Activated CD8-positive, alpha-beta memory T cell treated with anti-CD3 and anti-CD28 coated beads for 1 hour (primary cell): ENCODE measurements around the gene FCHO1.

ENCODE experiments used
- DNase-seq, 2 donors: peaks; one replicate each; pipeline ENCODE4 v3.0.0-alpha.2; 2020; ENCODE audit warnings: low read depth in 1 of 2; ENCODE audit errors: extremely low read depth in 1 of 2

Gene FCHO1

DNA sequence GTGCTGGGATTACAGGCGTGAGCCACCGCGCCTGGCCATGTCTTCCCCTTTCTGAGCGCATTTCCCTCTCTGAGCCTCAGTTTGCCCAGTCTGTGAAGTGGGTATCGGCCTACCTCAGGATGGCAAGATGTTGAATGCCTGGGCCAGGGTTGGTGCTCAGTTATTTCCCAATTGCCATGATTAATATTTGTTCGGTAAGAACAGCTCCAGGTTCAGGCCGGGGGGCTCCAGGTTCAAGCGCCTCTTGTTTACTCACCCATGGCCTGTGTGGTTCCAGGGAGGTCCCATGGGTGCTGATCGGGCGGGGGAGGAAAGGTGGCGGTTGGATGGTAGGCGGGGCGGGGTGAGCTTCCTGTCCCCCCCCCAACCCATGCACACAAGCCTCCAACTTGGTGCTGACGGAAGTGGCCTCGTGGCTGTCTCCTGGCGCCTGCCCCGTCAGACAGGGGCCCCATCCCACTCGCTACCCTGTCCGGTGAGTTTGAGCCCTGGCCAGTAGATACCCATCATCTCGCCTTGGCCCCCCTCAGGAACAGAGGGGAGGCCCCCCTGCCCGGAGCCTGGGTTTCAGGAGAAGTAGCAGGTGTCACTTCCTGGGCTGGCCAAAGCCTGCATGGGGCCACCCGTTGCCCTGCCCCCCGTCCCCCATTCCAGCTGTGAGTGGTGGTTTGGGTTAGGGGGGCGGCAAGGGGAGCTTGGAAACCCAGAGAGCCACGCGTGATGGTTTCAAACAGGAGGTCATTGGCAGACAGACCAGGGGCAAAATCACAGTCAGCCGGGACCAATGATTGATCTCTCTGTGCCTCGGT lies at the start of gene FCHO1:
FCHO1 (plus strand) TSS at position 375 of the 809 bp plus-strand sequence. CDS start 3,688 bp downstream, outside the sequence.
- DNase-seq: peak; percentile 71 to 79

DNA sequence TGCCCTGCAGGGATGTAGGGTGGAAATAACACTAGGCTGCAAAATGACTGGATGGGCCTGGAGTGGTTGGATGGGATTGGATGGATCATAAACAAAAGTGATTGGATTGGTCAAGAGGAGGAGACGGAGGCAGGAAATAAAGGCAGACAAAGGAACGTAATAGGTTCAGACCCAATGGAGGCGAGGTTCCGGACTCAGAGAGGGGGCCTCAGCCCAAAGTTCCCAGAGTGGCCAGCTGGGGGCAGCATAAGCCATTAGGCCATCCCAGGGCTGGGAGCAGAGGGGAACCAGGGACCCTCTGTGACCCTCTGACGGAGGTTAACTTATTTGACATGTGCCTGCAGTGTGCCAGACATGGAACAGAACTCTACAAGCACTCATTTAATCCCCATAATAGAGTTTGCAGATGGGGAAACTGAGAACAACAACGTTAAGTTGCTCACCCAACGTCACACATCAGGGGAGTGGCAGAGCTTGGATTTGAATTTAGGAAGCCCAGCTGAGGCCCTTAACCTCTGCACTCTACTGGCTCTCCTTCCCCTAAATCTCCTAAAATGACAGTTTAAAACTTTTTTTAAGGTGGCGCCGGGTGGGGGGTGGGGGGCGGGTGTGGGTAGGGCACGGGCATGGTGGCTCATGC lies 47.3 kb upstream of the FCHO1 start:
- DNase-seq: peak in 1 of 2 donors; percentile 62

DNA sequence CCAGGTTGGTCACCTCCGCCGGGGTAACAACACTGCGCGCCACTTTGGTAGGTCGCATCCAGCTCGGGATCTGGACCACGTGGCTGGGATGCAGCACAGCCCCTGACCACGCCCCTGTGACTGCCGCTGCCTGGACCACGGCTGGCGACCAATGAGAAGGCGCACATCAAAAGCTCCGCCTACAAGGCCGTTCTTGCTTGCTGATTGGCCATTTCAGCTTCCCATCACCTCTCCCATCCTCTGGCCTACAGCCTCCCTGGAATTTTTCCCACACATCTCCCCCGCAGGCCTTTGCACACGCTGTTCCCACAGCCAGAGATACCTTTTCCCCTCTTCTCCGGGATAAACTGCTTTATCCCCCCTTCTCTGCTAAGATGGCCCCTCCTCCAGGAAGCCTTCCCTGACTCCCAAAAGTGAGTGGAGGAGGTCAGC lies 44.5 kb upstream of the FCHO1 start:
- DNase-seq: no peak

DNA sequence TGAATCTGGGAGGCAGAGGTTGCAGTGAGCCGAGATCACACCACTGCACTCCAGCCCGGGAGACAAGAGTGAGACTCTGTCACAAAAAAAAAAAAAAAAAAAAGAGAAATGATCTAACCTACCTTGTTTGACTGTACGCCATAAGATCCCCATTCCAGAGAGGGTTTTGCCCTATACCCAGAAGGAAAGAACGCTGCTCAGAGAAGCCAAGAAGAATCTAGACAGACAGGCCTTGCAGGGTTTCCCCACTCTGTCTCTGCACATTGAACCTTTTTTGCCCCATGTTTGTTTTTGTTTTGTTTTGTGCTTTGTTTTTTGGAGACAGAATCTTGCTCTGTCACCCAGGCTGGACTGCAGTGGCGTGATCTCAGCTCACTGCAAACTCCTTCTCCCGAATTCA lies 39.4 kb upstream of the FCHO1 start:
- no peak for DNase-seq

DNA sequence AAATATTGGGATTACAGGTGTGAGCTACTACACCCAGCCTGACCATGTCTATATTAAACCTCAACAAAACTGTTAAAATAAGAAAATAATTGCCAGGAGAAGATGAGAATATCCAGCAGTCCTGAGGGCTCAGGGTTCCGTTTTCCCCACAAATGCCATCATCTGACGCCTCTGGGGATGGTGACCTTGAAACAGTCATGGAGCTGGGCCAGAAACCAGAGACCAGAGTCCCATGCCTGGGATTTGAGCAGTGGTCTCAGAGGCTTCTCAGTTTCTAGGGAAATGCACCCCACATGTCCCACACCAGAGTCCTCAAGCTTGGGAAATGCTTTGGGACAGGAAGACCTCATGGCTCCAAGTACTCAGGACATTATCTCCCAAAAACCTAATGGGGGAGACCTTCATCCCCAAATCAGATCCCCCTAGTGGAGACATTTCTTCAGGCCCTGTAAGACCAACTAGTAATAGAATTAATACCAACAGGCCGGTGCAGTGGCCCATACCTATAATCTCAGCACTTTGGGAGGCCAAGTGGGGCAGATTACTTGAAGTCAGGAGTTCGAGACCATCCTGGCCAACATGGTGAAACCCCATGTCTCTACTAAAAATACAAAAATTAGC lies 34.9 kb upstream of the FCHO1 start:
- no peak for DNase-seq

GRCh38 chr19:17718550-17718946 lies 32.7 kb upstream of the FCHO1 start:
- DNase-seq: no peak

DNA sequence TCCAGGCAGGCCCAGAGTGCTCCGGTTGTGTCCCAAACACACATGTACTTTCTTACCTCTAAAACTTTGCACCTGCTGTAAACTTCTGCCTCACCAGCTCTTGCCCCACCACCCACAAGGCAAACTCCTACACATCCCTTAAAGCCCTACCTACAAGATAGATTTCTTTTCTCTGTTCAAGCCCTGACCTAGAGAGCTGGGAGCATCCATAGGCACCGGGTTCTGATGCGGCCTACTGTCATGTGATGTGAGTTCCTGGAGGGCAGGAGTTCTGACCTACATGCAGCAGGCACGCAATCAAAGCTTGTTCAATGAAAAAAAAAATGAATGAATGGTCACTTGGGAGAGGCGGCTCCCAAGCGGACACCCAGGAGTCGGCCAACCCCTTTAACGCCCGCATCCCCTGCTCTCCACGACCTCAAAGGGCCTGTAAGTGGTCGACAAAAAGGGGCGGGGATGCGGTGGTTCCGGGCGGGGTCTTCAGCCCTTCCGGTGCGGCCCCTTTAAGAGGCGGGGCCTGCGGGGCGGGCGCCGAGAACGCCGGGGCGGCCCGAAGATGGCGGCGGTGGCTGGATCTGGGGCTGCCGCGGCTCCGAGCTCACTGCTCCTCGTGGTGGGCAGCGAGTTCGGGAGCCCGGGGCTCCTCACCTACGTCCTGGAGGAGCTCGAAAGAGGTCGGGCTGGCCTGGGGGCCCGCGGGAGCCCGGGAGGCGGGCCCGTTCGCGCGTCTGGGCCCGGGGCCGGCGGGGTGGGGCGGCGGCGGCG lies 32.1 kb upstream of the FCHO1 start, which contains the start of gene MAP1S:
MAP1S (plus strand) TSS at position 534 of the 765 bp plus-strand sequence; CDS start at position 557, 23 bp downstream.
- DNase-seq: peak in 1 of 2 donors; percentile 53

DNA sequence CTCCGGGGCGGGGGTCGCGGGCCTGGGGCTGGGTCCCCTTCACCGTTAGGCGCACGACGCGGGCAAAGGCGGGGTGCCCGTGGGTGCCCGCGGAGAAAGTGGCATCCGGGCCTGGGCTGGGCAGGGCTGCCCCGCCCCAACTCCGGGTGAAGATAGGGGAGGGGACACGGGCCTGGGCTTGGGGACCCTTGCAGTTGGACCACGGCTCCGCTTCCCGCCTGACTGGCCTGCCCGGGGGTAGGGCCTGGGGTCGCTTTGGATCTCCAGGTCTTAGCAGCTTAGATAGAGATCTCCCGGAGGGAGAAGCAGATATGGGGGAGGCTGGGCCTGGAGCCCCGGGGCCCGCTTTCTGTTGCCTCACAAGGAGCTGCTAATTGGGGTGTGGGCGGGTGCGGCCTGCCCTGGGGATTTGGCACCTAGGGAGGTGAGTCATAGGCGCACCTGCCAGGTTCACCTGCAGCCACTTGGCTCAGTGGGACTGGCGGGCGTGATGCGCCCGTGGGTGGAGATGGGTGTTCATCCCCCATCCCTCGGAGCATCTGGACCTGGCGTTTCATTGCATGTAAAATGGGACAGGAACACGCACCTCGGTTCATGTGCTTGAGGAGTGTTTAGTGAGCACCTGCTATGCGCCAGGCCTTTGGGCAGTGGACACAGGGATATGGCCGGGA lies 31.4 kb upstream of the FCHO1 start:
- no peak for DNase-seq

GRCh38 chr19:17720440-17720839 lies 30.8 kb upstream of the FCHO1 start:
- DNase-seq: no peak

GRCh38 chr19:17721111-17721628 lies 30.1 kb upstream of the FCHO1 start:
- no peak for DNase-seq

- DNase-seq: no peak
Measured at GRCh38 chr19:17721821-17722220, 29.5 kb upstream of the FCHO1 start.

DNA sequence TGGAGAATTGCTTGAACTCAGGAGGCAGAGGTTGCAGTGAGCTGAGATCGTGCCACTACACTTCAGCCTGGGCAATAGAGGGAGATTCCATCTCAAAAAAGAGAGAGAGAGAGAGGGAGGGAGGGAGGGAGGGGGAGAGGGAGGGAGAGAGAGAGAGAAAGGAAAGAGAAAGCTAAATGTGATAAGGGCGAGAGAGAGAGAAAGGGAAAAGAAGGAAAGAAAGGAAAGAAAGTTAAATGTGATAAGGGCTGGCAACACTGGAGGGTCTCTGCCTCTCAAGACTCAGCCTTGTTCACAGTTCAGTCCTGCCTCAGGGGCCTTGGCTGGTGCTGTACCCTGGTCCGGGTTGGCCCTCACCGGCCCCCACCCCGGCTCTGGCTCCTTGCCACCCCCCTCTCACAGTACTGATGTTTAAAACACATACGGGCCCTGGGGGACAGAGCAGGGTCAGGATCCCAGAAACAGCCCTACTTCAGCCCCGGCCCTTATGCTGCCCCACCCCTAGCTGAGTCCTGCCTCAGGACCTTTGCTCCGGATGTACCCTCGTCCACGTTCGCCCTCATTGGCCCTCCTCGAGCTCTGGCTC lies 28.5 kb upstream of the FCHO1 start:
- DNase-seq: no peak

GRCh38 chr19:17724655-17725054 lies 26.6 kb upstream of the FCHO1 start:
- no peak for DNase-seq

GRCh38 chr19:17725422-17726078 lies 25.7 kb upstream of the FCHO1 start:
- DNase-seq: no peak

GRCh38 chr19:17726136-17726741 lies 25.0 kb upstream of the FCHO1 start:
- DNase-seq: no peak

DNA sequence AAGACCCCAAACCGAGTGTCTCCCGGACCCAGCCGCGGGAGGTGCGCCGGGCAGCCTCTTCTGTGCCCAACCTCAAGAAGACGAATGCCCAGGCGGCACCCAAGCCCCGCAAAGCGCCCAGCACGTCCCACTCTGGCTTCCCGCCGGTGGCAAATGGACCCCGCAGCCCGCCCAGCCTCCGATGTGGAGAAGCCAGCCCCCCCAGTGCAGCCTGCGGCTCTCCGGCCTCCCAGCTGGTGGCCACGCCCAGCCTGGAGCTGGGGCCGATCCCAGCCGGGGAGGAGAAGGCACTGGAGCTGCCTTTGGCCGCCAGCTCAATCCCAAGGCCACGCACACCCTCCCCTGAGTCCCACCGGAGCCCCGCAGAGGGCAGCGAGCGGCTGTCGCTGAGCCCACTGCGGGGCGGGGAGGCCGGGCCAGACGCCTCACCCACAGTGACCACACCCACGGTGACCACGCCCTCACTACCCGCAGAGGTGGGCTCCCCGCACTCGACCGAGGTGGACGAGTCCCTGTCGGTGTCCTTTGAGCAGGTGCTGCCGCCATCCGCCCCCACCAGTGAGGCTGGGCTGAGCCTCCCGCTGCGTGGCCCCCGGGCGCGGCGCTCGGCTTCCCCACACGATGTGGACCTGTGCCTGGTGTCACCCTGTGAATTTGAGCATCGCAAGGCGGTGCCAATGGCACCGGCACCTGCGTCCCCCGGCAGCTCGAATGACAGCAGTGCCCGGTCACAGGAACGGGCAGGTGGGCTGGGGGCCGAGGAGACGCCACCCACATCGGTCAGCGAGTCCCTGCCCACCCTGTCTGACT lies 24.1 kb upstream of the FCHO1 start:
- no peak for DNase-seq

DNA sequence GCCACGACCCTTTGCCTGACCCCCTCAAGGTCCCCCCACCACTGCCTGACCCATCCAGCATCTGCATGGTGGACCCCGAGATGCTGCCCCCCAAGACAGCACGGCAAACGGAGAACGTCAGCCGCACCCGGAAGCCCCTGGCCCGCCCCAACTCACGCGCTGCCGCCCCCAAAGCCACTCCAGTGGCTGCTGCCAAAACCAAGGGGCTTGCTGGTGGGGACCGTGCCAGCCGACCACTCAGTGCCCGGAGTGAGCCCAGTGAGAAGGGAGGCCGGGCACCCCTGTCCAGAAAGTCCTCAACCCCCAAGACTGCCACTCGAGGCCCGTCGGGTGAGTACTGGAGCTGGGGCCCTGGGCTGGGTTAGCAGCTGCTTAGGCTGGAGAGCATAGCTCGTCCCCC lies 23.4 kb upstream of the FCHO1 start:
- DNase-seq: no peak

DNA sequence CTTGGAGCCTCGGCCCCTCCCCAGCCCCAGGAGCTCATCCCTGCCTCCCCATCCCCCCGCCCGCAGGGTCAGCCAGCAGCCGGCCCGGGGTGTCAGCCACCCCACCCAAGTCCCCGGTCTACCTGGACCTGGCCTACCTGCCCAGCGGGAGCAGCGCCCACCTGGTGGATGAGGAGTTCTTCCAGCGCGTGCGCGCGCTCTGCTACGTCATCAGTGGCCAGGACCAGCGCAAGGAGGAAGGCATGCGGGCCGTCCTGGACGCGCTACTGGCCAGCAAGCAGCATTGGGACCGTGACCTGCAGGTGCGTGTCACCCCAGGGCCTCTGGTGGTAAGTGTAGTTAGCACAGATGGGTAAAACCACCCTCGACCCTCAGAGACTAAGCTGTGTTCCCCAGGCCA lies 18.1 kb upstream of the FCHO1 start:
- DNase-seq: no peak
